Measurements from ENCODE around the gene GIMAP5.

GIMAP5 gene

DNA sequence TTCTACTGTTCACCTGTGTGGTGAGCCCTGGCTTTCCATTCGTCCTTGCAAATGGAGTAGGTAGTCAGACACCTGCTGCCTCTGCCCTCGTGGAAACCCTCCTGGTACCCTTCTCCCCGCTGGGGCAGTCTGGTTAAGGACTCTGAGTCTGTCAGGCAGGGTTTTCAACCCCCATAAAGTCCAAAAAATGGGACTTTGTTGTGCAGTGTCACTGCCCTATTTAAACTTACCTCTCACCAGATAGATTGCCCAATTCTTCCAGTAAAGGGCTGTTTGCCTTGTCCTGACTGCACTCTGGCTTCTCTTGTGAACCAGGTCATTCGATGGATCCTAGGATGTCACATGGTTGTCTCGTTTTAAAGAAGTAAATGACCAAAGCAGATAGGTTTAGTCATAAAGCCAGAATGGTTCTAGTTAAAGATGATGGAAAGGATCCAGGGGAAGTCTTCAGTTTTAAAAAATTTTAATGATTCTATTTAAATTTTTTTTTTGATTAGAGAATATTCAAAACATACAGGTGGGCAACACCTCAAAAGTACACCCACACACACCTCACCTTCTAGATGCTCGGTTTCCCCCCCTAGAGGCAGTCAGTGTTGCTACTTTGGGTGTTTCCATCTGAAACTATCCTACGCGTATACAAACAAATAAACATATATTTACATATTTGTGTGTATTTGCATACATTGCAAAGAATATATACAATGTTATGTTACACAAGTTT is 41.0 kb downstream of the GIMAP5 start:
- DNase-seq: no peak

DNA sequence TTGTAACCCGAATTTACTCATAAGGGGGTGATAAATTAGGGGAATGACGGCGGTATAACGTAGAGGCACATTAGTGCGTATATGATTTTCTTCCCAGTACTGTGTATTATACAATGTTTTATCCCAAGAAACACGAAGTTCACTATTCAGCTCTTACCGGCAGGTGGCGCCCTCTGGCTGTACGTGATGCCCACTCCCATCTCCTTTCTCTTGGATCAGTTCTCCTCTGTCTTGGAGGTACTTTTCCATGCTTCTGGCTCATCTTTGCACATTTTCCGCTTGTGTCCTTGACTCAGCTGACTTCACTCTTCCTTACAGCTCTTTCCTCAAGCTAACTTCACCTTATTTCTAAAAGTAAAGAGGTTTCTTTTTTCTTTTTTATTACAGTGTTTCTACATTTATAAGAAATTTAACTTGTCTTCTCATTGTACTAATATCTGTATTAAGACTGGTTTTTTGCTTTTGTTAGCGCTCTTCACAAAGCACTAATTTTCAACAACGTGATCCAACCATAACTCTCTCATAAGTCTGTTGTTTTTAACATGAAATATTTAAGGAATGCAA is 41.6 kb downstream of the GIMAP5 start:
- peak; percentile 36 for DNase-seq

DNA sequence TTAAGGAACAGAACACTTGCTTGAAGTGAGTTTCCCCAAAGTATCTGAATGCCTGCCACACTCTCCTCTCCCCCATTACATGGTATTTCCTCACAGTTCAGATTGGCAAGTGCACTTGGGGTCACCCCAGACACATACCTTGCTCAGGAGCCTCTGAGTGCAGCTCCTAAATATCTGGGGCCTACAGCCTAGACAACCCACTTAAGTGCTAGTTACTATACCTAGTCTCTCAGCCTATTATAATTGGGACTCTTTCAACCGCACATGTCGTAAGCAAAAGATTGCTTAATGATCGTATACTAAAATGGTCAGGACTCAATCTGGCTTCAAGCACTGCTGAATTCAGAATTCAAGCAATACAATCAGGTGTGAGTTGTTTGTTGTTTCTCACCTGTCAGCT is 43.1 kb downstream of the GIMAP5 start:
- no peak for DNase-seq

DNA sequence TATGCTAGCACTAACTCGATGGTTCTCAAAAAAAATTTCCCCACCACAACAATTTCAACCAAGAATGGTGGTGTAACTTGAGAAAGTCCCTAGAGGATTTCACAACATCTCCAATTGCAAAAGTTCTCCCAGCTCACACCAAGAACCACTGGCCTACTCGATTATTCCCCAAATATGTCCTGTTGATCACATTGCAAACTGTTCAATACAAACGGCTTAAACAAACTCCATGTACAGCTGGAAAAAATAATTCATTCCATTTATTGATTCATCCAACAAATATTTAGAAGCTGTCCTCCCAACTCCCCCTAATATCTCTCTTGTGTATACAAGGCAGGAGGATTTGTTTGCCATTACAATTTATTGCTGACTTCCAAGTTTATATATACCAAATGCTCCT is 43.9 kb downstream of the GIMAP5 start:
- DNase-seq: peak; percentile 10

DNA sequence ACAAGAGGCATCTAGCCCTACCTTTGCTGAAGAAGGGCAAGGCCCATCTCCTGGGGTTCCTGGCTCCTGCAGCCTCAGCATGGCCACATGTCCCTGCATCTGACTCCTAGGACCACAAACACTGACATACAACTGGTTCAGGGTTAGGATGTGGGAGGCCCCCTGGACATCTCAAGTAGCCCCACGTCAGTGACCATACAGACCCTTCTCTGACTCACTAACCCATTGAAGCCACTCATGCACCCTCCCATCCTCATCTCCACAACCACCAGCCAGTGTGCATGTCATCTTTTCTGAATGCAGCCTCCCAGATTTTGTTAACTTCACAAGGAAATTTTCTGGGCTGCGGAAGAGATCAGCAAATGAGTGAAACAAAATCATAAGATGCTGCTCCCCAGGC is 44.7 kb downstream of the GIMAP5 start:
- no peak for DNase-seq

DNA sequence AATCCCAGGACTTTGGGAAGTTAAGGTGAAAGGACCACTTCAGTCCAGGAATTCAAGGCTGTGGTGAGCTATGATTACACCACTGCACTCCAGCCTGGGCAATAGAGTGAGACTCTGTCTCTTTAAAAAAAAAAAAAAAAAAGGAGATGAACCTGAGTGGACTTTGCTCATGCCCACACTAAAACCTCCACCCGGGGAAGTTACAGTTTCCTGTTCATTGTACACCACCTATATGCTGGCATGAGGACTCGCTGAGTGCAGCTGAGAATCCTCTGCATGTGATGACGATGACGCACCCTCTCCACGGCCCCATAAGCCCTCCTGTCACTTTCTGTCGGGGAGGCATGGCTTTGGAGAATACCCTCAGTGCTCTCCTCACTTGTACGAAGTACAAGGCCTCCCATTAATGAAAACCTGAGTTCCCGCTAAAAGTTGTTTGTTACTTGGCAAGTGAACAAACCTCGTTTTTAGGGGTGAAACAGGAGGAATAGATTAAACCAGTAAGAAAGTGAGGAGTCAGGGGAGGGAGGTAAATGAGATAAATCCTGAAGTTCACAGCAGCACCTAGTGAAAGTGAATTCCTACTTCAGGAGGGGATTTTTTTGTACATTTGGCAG is 47.0 kb downstream of the GIMAP5 start:
- DNase-seq: no peak

DNA sequence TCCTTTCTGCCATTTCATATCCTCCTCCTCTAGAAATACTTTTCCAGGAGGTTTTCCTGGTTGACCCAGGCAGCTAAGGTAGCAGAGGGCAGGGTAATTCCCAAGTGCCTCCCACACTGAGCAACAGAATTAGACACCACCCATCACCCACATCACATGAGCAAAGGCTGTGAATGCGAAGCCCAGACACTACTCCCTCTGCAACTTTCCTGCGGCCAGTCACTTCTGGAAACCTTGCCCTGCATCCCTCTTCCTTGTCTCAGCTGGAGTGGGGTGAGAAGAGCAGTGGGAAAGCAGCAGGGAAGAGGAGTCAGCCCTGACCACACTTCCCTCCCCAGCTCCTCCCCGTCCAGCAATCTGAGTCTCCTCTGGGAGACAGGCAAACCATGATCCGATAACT is 47.7 kb downstream of the GIMAP5 start:
- no peak for DNase-seq

DNA sequence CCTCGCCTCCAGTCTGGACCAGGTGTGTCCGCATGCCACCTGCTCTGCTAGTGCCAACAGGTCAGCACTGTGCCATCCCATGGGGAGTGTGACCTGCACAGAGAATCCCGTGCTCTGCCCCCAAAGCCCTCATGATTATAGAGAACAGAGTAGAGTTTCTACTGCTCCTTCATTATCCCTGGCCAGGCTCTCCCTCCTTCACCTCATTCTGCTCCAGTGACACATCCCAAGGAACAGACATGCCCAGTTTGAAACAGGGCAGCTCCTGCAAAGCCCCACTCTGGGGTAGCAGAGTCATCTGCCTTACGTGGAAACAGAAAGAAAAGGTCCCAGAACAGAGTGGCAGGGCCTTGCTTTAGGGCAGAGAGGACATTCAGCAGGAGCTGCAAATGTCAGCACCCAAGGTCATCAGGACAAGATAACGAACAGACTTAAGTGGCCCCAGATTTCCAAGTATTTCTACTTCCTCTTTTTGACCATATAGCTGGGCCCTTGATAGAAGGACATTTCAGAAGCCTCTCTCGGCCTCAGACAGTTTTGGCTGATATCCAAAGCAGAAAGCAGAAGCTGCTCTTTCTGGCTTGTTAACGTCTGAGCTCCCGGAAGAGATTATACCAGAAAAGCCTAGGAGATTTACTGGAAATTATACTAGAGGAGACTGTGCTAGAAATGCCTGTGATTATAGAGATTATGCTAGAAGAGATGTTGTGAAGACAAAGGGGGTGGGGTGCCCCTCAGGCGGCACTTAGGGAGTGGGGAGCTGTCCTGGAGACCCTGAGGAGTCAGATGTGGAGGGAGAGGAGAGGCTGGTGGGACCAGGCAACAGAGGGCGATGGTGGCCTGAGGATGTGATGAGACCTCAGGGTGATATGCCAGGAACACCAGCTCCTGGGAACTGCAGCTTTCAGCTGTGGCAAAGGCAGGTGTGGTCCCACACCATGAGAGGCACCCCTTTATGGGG is 50.4 kb downstream of the GIMAP5 start:
- DNase-seq: no peak

DNA sequence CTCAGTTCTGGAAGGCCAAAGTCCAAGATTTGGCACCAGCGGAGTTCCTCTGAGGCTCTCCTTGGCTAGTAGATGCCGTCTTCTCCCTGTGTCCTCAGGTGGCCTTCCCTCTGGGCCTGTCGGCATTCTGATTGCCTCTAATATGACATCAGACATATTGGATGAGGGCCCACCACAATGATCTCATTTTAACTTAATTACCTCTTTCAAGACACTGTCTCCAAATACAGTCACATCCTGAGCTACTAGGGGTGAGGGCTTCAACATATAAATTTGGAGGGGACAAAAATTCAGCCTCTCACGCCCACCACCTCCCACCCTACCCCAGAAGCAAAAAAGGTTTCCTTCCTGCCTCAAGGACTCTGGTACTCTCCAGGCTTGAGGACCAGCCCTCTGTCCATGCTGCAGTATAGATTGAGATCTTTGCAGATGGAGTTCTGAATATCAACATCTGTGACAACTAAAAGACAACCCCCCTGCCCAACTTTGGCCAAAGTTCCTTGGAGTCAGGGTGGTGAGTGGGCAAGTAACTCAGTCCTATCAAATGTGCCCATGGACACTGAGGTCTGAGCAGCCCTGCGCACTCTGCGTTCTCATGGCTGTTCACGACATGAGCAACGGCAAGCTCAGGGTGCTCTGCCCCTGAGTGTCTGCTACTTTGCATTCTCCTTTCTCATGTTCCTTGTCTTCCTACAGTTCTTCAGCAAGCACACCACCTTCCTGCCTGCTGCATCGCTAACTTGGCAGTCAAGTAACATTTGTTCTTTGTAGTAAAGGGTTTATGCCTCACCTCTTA is 51.5 kb downstream of the GIMAP5 start:
- DNase-seq: no peak

DNA sequence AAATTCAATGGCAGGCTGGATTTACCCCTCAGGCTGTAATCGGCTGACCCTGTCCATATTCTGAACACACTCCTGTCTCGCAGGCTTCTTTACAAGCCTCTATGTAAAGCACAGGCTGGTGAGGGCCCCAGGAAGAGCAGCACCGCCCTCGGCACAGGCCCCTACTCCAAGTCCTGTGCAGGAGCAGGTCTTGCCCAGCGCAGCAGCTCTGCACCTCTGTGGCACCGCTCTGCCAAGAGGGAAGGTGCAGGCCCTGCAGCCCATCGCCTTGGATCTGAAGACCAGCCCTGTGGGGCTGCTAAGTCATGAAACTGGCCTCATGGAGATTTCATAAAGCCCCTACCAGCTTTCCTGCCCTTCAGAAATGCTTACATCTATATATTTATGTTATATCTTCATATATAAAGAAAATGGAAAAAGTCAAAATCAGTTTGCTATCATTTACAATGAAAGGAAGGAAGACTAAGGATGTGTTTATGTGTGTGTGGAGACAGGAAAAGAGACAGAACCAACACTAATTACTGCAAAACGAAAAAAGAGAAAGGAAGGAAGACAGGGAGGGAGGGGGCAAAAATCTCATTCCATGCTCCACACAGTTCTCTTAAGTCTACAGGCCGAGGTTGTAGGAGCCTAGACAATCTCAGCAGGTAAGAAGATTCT is 53.3 kb downstream of the GIMAP5 start:
- DNase-seq: no peak

DNA sequence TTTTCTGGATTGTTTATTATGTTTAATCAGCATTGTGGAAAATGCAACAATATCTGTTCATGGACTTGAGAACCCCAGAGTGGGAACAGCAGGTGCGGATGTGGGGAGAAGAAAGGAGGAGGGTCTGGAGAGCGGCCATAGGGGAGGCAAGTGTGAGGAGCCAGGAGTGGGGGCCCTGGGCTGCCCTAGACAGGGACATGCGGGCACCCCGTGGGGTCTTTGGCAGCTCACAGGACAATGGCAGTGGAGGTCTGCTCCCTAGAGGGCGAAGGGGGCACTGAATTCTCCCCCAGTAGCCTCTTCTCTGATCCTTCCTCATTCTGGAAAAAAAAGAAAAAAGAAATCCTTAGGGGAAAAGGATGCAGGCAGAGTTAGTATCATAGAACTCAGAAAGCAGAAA is 54.1 kb downstream of the GIMAP5 start:
- no peak for DNase-seq

DNA sequence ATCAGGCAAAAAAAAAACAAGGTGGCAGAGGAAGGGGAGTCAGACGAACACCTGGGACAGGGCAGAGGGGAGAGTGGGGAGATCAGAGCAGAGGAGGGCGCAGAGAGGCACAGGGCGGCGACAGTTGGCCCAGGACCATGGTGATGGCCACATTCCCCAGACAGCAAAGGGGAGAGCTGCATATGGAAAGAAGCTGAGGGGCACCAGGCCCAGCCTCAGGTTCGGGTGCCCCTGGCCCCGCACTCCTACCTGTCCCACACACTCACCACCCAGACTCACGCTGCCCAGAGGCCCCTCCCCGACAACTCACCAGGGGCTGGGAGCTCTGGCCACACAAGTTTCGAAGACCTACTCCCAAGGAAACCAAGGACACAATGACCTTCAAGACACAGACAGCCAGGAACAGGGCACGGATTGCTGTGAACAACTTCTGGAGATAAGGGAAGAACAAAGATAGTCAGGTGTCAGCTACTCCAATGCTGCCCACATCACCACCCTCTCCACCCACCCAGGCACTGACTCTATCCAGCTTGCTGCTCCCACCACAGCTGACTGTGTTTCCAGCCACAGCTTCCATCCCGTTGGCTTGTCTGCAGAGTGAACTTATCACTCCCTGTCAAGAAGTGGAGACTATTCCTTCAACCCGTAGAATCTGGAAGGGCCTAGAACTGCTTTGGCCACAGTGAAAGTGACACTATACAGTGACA is 54.7 kb downstream of the GIMAP5 start:
- no peak for DNase-seq

Data from NCI-H226 (cell line).